ENCODE results near the gene SDC4. TPM values are rescaled to one million over a fixed set of nuclear protein-coding genes. Genes with fewer than 3 reads are reported as not detected.
A peak's percentile ranks its signal among the peaks of the same experiment; 100 is the strongest.

SDC4 gene
- total RNA-seq, 1 experiment from 2014 or later: not detected

- Histone ChIP-seq H2AFZ (ENCODE audit: low read length) (no peak within 1 kb of the TSS), H3K4me1 (ENCODE audit: low read length) (peaks cover 4% of the 10 kb centered on the region), H3K79me2 (ENCODE audit: low read length) (no peaks in the 10 kb centered on the region), H3K36me3 (ENCODE audit: insufficient read depth, low read length) (no peaks in the 10 kb centered on the region), H4K20me1 (ENCODE audit: insufficient read depth, low read depth, low read length) (no peaks in the 10 kb centered on the region), H3K9ac (ENCODE audit: low read length) (no peak within 1 kb of the TSS), H3K4me2 (ENCODE audit: low read depth, low read length, poor library complexity, severe bottlenecking) (no peak within 1 kb of the TSS), H3K9me2 (replicated peaks; ENCODE audit: insufficient read depth, low read length) (no peaks in the 10 kb centered on the region), H3K27me3 (ENCODE audit: low read length) (no peaks in the 10 kb centered on the region), H3K27ac (ENCODE audit: low read length) (no peak within 1 kb of the TSS), H3K4me3 (ENCODE audit: low read length) (no peak within 1 kb of the TSS), H3K9me3 (ENCODE audit: low read length) (no peaks in the 10 kb centered on the region)
- peak; percentile 67 for DNase-seq
Measured at GRCh38 chr20:45306431-45306982, 41.7 kb downstream of the SDC4 start, which contains the start of gene RBPJL. TSS of gene RBPJL (plus strand) at chr20:45306840. CDS start at chr20:45306923, 83 bp downstream.

- no peak for DNase-seq
- H3K27ac ChIP-seq (ENCODE audit: low read length): no peak overlapping the region
- H3K4me2 ChIP-seq (ENCODE audit: low read depth, low read length, poor library complexity, severe bottlenecking): no peak overlapping the region
- H2AFZ ChIP-seq (ENCODE audit: low read length): no peak overlapping the region
- H3K79me2 ChIP-seq (ENCODE audit: low read length): no peaks in the 10 kb centered on the region
- no peaks in the 10 kb centered on the region for H4K20me1 ChIP-seq (ENCODE audit: insufficient read depth, low read depth, low read length)
- no peaks in the 10 kb centered on the region for H3K36me3 ChIP-seq (ENCODE audit: insufficient read depth, low read length)
- H3K27me3 ChIP-seq (ENCODE audit: low read length): no peaks in the 10 kb centered on the region
- H3K9me3 ChIP-seq (ENCODE audit: low read length): no peaks in the 10 kb centered on the region
- H3K4me1 ChIP-seq (ENCODE audit: low read length): peaks cover 4% of the 10 kb centered on the region
- H3K4me3 ChIP-seq (ENCODE audit: low read length): no peak overlapping the region
- no peak overlapping the region for H3K9ac ChIP-seq (ENCODE audit: low read length)
- no peaks in the 10 kb centered on the region for H3K9me2 ChIP-seq (replicated peaks; ENCODE audit: insufficient read depth, low read length)
Measured at GRCh38 chr20:45305262-45305661, 43.0 kb downstream of the SDC4 start.

- Histone ChIP-seq H3K9me2 (replicated peaks; ENCODE audit: insufficient read depth, low read length) (no peaks in the 10 kb centered on the region), H3K4me3 (ENCODE audit: low read length) (no peak overlapping the region), H3K36me3 (ENCODE audit: insufficient read depth, low read length) (no peaks in the 10 kb centered on the region), H4K20me1 (ENCODE audit: insufficient read depth, low read depth, low read length) (no peaks in the 10 kb centered on the region), H3K79me2 (ENCODE audit: low read length) (no peaks in the 10 kb centered on the region), H2AFZ (ENCODE audit: low read length) (no peak overlapping the region), H3K4me2 (ENCODE audit: low read depth, low read length, poor library complexity, severe bottlenecking) (no peak overlapping the region), H3K27ac (ENCODE audit: low read length) (no peak overlapping the region), H3K9me3 (ENCODE audit: low read length) (no peaks in the 10 kb centered on the region), H3K4me1 (ENCODE audit: low read length) (peaks cover 4% of the 10 kb centered on the region), H3K27me3 (ENCODE audit: low read length) (no peaks in the 10 kb centered on the region), H3K9ac (ENCODE audit: low read length) (no peak overlapping the region)
- no peak for DNase-seq
Measured at GRCh38 chr20:45304464-45304999, 43.7 kb downstream of the SDC4 start.

GRCh38 chr20:45303586-45304463 is 44.4 kb downstream of the SDC4 start:
- H3K4me1 ChIP-seq (ENCODE audit: low read length): no peaks in the 10 kb centered on the region
- H3K36me3 ChIP-seq (ENCODE audit: insufficient read depth, low read length): no peaks in the 10 kb centered on the region
- H3K27me3 ChIP-seq (ENCODE audit: low read length): no peaks in the 10 kb centered on the region
- no peak overlapping the region for H3K27ac ChIP-seq (ENCODE audit: low read length)
- H2AFZ ChIP-seq (ENCODE audit: low read length): no peak overlapping the region
- H3K9ac ChIP-seq (ENCODE audit: low read length): no peak overlapping the region
- no peaks in the 10 kb centered on the region for H4K20me1 ChIP-seq (ENCODE audit: insufficient read depth, low read depth, low read length)
- no peaks in the 10 kb centered on the region for H3K9me2 ChIP-seq (replicated peaks; ENCODE audit: insufficient read depth, low read length)
- no peak overlapping the region for H3K4me2 ChIP-seq (ENCODE audit: low read depth, low read length, poor library complexity, severe bottlenecking)
- H3K4me3 ChIP-seq (ENCODE audit: low read length): no peak overlapping the region
- H3K79me2 ChIP-seq (ENCODE audit: low read length): no peaks in the 10 kb centered on the region
- H3K9me3 ChIP-seq (ENCODE audit: low read length): no peaks in the 10 kb centered on the region
- no peak for DNase-seq

GRCh38 chr20:45301824-45302271 is 46.4 kb downstream of the SDC4 start:
- no peaks in the 10 kb centered on the region for H3K9me3 ChIP-seq (ENCODE audit: low read length)
- no peak for DNase-seq
- H4K20me1 ChIP-seq (ENCODE audit: insufficient read depth, low read depth, low read length): no peaks in the 10 kb centered on the region
- H2AFZ ChIP-seq (ENCODE audit: low read length): no peak overlapping the region
- H3K9me2 ChIP-seq (replicated peaks; ENCODE audit: insufficient read depth, low read length): no peaks in the 10 kb centered on the region
- no peaks in the 10 kb centered on the region for H3K4me1 ChIP-seq (ENCODE audit: low read length)
- H3K36me3 ChIP-seq (ENCODE audit: insufficient read depth, low read length): no peaks in the 10 kb centered on the region
- H3K27ac ChIP-seq (ENCODE audit: low read length): no peak overlapping the region
- no peaks in the 10 kb centered on the region for H3K79me2 ChIP-seq (ENCODE audit: low read length)
- H3K4me3 ChIP-seq (ENCODE audit: low read length): no peak overlapping the region
- H3K27me3 ChIP-seq (ENCODE audit: low read length): no peaks in the 10 kb centered on the region
- no peak overlapping the region for H3K4me2 ChIP-seq (ENCODE audit: low read depth, low read length, poor library complexity, severe bottlenecking)
- no peak overlapping the region for H3K9ac ChIP-seq (ENCODE audit: low read length)

- H3K4me2 ChIP-seq (ENCODE audit: low read depth, low read length, poor library complexity, severe bottlenecking): no peak overlapping the region
- H2AFZ ChIP-seq (ENCODE audit: low read length): no peak overlapping the region
- no peaks in the 10 kb centered on the region for H3K9me3 ChIP-seq (ENCODE audit: low read length)
- no peaks in the 10 kb centered on the region for H3K79me2 ChIP-seq (ENCODE audit: low read length)
- no peak overlapping the region for H3K27ac ChIP-seq (ENCODE audit: low read length)
- no peaks in the 10 kb centered on the region for H3K27me3 ChIP-seq (ENCODE audit: low read length)
- H3K9me2 ChIP-seq (replicated peaks; ENCODE audit: insufficient read depth, low read length): no peaks in the 10 kb centered on the region
- H3K9ac ChIP-seq (ENCODE audit: low read length): no peak overlapping the region
- no peak overlapping the region for H3K4me3 ChIP-seq (ENCODE audit: low read length)
- H3K36me3 ChIP-seq (ENCODE audit: insufficient read depth, low read length): no peaks in the 10 kb centered on the region
- H4K20me1 ChIP-seq (ENCODE audit: insufficient read depth, low read depth, low read length): no peaks in the 10 kb centered on the region
- peak; percentile 80 for DNase-seq
- H3K4me1 ChIP-seq (ENCODE audit: low read length): no peaks in the 10 kb centered on the region
Measured at GRCh38 chr20:45300961-45301360, 47.3 kb downstream of the SDC4 start.

GRCh38 chr20:45299786-45300185 is 48.4 kb downstream of the SDC4 start:
- Histone ChIP-seq H3K79me2 (ENCODE audit: low read length) (no peaks in the 10 kb centered on the region), H3K9ac (ENCODE audit: low read length) (no peak overlapping the region), H3K4me3 (ENCODE audit: low read length) (no peak overlapping the region), H3K36me3 (ENCODE audit: insufficient read depth, low read length) (no peaks in the 10 kb centered on the region), H4K20me1 (ENCODE audit: insufficient read depth, low read depth, low read length) (no peaks in the 10 kb centered on the region), H3K4me1 (ENCODE audit: low read length) (no peaks in the 10 kb centered on the region), H2AFZ (ENCODE audit: low read length) (no peak overlapping the region), H3K9me2 (replicated peaks; ENCODE audit: insufficient read depth, low read length) (no peaks in the 10 kb centered on the region), H3K27ac (ENCODE audit: low read length) (no peak overlapping the region), H3K27me3 (ENCODE audit: low read length) (no peaks in the 10 kb centered on the region), H3K4me2 (ENCODE audit: low read depth, low read length, poor library complexity, severe bottlenecking) (no peak overlapping the region), H3K9me3 (ENCODE audit: low read length) (no peaks in the 10 kb centered on the region)
- no peak for DNase-seq

- H3K9me2 ChIP-seq (replicated peaks; ENCODE audit: insufficient read depth, low read length): no peaks in the 10 kb centered on the region
- no peaks in the 10 kb centered on the region for H3K4me1 ChIP-seq (ENCODE audit: low read length)
- no peaks in the 10 kb centered on the region for H3K9me3 ChIP-seq (ENCODE audit: low read length)
- H3K79me2 ChIP-seq (ENCODE audit: low read length): no peaks in the 10 kb centered on the region
- no peak overlapping the region for H3K27ac ChIP-seq (ENCODE audit: low read length)
- no peaks in the 10 kb centered on the region for H3K36me3 ChIP-seq (ENCODE audit: insufficient read depth, low read length)
- no peak overlapping the region for H3K4me2 ChIP-seq (ENCODE audit: low read depth, low read length, poor library complexity, severe bottlenecking)
- no peak overlapping the region for H3K4me3 ChIP-seq (ENCODE audit: low read length)
- no peaks in the 10 kb centered on the region for H3K27me3 ChIP-seq (ENCODE audit: low read length)
- H4K20me1 ChIP-seq (ENCODE audit: insufficient read depth, low read depth, low read length): no peaks in the 10 kb centered on the region
- H2AFZ ChIP-seq (ENCODE audit: low read length): no peak overlapping the region
- no peak overlapping the region for H3K9ac ChIP-seq (ENCODE audit: low read length)
- DNase-seq: no peak
Measured at GRCh38 chr20:45297786-45298497, 50.3 kb downstream of the SDC4 start.

All from Karpas-422 (cell line).